Astrocyte (in vitro differentiated cells and primary cell): ENCODE measurements around the gene TAL2. TPM values are rescaled to one million over a fixed set of nuclear protein-coding genes. Genes with fewer than 3 reads are reported as not detected.

Source experiments
- DNase-seq: peaks from one replicate; pipeline ENCODE4 v3.0.0-alpha.2; 2010; ENCODE audit warnings: low read depth
- FAIRE-seq: peaks from 2 replicates; lab custom pipeline; 2011; peaks lifted over from hg19 to GRCh38; lab: Jason Lieb, UNC
- H2AFZ ChIP-seq: 2 replicates; pipeline ENCODE4 v1.6.0; 2012; ENCODE audit warnings: low read depth, low read length, inconsistent platforms
- H3K27ac ChIP-seq: 2 replicates; pipeline ENCODE4 v1.5.1; 2011; ENCODE audit warnings: low read depth, low read length, inconsistent platforms
- H3K27me3 ChIP-seq: 2 replicates; pipeline ENCODE4 v1.6.0; 2011; ENCODE audit warnings: low read length, inconsistent platforms; ENCODE audit not compliant: insufficient read depth
- H3K36me3 ChIP-seq: 2 replicates; pipeline ENCODE4 v1.5.1; 2011; ENCODE audit warnings: low read length, inconsistent platforms; ENCODE audit not compliant: insufficient read depth
- H3K4me1 ChIP-seq: 2 replicates; pipeline ENCODE4 v1.5.1; 2011; ENCODE audit warnings: low read length, inconsistent platforms; ENCODE audit not compliant: insufficient read depth
- H3K4me2 ChIP-seq: 2 replicates; pipeline ENCODE4 v1.6.0; 2012; ENCODE audit warnings: low read length, inconsistent platforms
- H3K4me3 ChIP-seq: 2 replicates; pipeline ENCODE4 v1.5.1; 2011; ENCODE audit warnings: low read depth, mild to moderate bottlenecking, low read length, inconsistent platforms; ENCODE audit not compliant: insufficient read depth
- H3K79me2 ChIP-seq: 2 replicates; pipeline ENCODE4 v1.6.0; 2012; ENCODE audit warnings: mild to moderate bottlenecking, low read length, inconsistent platforms; ENCODE audit not compliant: insufficient read depth
- H3K9ac ChIP-seq: 2 replicates; pipeline ENCODE4 v1.6.0; 2012; ENCODE audit warnings: mild to moderate bottlenecking, low read length, inconsistent platforms
- H3K9me3 ChIP-seq: 2 replicates; pipeline ENCODE4 v1.5.1; 2012; ENCODE audit warnings: low read depth, mild to moderate bottlenecking, low read length, inconsistent platforms; ENCODE audit not compliant: insufficient read depth
- H4K20me1 ChIP-seq: 2 replicates; pipeline ENCODE4 v1.6.0; 2012; ENCODE audit warnings: low read length, inconsistent platforms; ENCODE audit not compliant: insufficient read depth
- H3K27ac Mint-ChIP-seq: one replicate; pipeline ENCODE4 v1.8.0; 2021; ENCODE audit warnings: mild to moderate bottlenecking, mixed read lengths; ENCODE audit not compliant: unreplicated experiment
- H3K27me3 Mint-ChIP-seq: one replicate; pipeline ENCODE4 v1.8.0; 2021; ENCODE audit warnings: low read depth, mixed read lengths; ENCODE audit not compliant: unreplicated experiment
- H3K36me3 Mint-ChIP-seq: one replicate; pipeline ENCODE4 v1.8.0; 2021; ENCODE audit warnings: low read depth, mixed read lengths; ENCODE audit not compliant: unreplicated experiment
- H3K4me1 Mint-ChIP-seq: one replicate; pipeline ENCODE4 v1.8.0; 2021; ENCODE audit warnings: low read depth, mixed read lengths; ENCODE audit not compliant: unreplicated experiment
- H3K4me3 Mint-ChIP-seq: one replicate; pipeline ENCODE4 v1.8.0; 2021; ENCODE audit warnings: mild to moderate bottlenecking, moderate library complexity, mixed read lengths; ENCODE audit not compliant: unreplicated experiment
- H3K9me3 Mint-ChIP-seq: one replicate; pipeline ENCODE4 v1.8.0; 2021; ENCODE audit warnings: mild to moderate bottlenecking, mixed read lengths; ENCODE audit not compliant: unreplicated experiment
- CTCF ChIP-seq: IDR thresholded peaks from 2 replicates; pipeline ENCODE4 v1.5.1; 2011; ENCODE audit warnings: low read depth, mild to moderate bottlenecking, inconsistent platforms, low read length, moderate library complexity; ENCODE audit not compliant: insufficient read depth
- EZH2 ChIP-seq: IDR thresholded peaks from 2 replicates; pipeline ENCODE4 v1.6.1; 2012; ENCODE audit warnings: mild to moderate bottlenecking, low read length, inconsistent platforms; ENCODE audit not compliant: insufficient read depth
- total RNA-seq: library from RNA; stranded (reverse); gene quantifications from 2 replicates; pipeline ENCODE4 v1.2.1, GENCODE V29; 2021

TAL2 gene
- total RNA-seq, 1 donor from 2014 or later: not detected

GRCh38 chr9:105673850-105674387 is 11.7 kb downstream of the TAL2 start:
- Mint-ChIP-seq H3K4me1 (no peaks in the 10 kb centered on the region), H3K27ac (no peak overlapping the region), H3K36me3 (no peaks in the 10 kb centered on the region), H3K27me3 (peaks cover 3% of the 10 kb centered on the region), H3K4me3 (no peak overlapping the region), H3K9me3 (no peaks in the 10 kb centered on the region)
- peaks cover 2% of the 10 kb centered on the region for H3K27me3 ChIP-seq
- DNase-seq (no peak), FAIRE-seq (no peak)
- H3K4me3 ChIP-seq: no peak overlapping the region
- no peaks in the 10 kb centered on the region for H3K79me2 ChIP-seq
- no peak overlapping the region for H3K9ac ChIP-seq
- H3K9me3 ChIP-seq: no peaks in the 10 kb centered on the region
- no peak overlapping the region for H3K27ac ChIP-seq
- no peak for TF ChIP-seq EZH2
- no peak for TF ChIP-seq CTCF
- no peak overlapping the region for H3K4me2 ChIP-seq
- no peaks in the 10 kb centered on the region for H3K4me1 ChIP-seq
- no peaks in the 10 kb centered on the region for H4K20me1 ChIP-seq
- H2AFZ ChIP-seq: no peak overlapping the region
- no peaks in the 10 kb centered on the region for H3K36me3 ChIP-seq

- Mint-ChIP-seq H3K36me3 (no peaks in the 10 kb centered on the region), H3K4me3 (no peak overlapping the region), H3K4me1 (no peaks in the 10 kb centered on the region), H3K9me3 (no peaks in the 10 kb centered on the region), H3K27ac (no peak overlapping the region), H3K27me3 (peaks cover 3% of the 10 kb centered on the region)
- Histone ChIP-seq H3K4me2 (no peak overlapping the region), H3K9ac (no peak overlapping the region), H4K20me1 (no peaks in the 10 kb centered on the region), H3K9me3 (no peaks in the 10 kb centered on the region), H3K27me3 (peaks cover 2% of the 10 kb centered on the region), H3K4me3 (no peak overlapping the region), H3K4me1 (no peaks in the 10 kb centered on the region), H3K36me3 (no peaks in the 10 kb centered on the region), H3K27ac (no peak overlapping the region), H3K79me2 (no peaks in the 10 kb centered on the region), H2AFZ (no peak overlapping the region)
- DNase-seq (no peak), FAIRE-seq (no peak)
- TF ChIP-seq EZH2: no peak
- TF ChIP-seq CTCF: no peak
Measured at GRCh38 chr9:105676351-105676923, 14.2 kb downstream of the TAL2 start.

GRCh38 chr9:105678163-105678562 is 15.9 kb downstream of the TAL2 start:
- FAIRE-seq: no peak

More at GRCh38 chr9:105678163-105678562, 15.9 kb downstream of the TAL2 start:
- H2AFZ ChIP-seq: no peak overlapping the region
- H4K20me1 ChIP-seq: no peaks in the 10 kb centered on the region
- H3K79me2 ChIP-seq: no peaks in the 10 kb centered on the region
- TF ChIP-seq EZH2 (no peak), CTCF (no peak)
- H3K27ac ChIP-seq: no peak overlapping the region
- no peak overlapping the region for H3K4me2 ChIP-seq
- H3K27me3 ChIP-seq: no peaks in the 10 kb centered on the region
- no peaks in the 10 kb centered on the region for H3K4me1 ChIP-seq
- Mint-ChIP-seq H3K27ac (no peak overlapping the region), H3K4me3 (no peak overlapping the region), H3K36me3 (no peaks in the 10 kb centered on the region), H3K4me1 (no peaks in the 10 kb centered on the region), H3K9me3 (no peaks in the 10 kb centered on the region), H3K27me3 (peaks cover 3% of the 10 kb centered on the region)
- H3K4me3 ChIP-seq: no peak overlapping the region
- no peaks in the 10 kb centered on the region for H3K9me3 ChIP-seq
- no peaks in the 10 kb centered on the region for H3K36me3 ChIP-seq
- DNase-seq: no peak
- H3K9ac ChIP-seq: no peak overlapping the region
